PFSK-1 (cell line): ENCODE data around the gene COL6A3.

Experiments used
- FOXP2 ChIP-seq: optimal IDR thresholded peaks from 2 replicates; pipeline ENCODE3; 2011; ENCODE audit warnings: borderline replicate concordance, control low read depth, inconsistent platforms; ENCODE audit not compliant: insufficient read depth; ENCODE audit errors: extremely low read length, extremely low read depth
- POLR2AphosphoS5 ChIP-seq: IDR thresholded peaks from 2 replicates; pipeline ENCODE4 v1.6.1; 2012; ENCODE audit warnings: low read depth, mild to moderate bottlenecking, control low read depth, low read length, moderate library complexity
- SIN3A ChIP-seq: IDR thresholded peaks from 2 replicates; pipeline ENCODE4 v1.6.1; 2012; ENCODE audit warnings: mild to moderate bottlenecking, low read length, moderate library complexity, borderline replicate concordance; ENCODE audit not compliant: insufficient read depth
- TAF1 ChIP-seq: IDR thresholded peaks from 2 replicates; pipeline ENCODE4 v1.6.1; 2012; ENCODE audit warnings: low read length, control low read depth, borderline replicate concordance; ENCODE audit not compliant: insufficient read depth
- TF ChIP-seq, protein P1 (sequence below), 2 experiments: IDR thresholded peaks; 2 replicates each; pipeline versions ENCODE4 v1.6.1 to v1.8.0; 2011 to 2012; ENCODE audit warnings: low read depth in 2 of 2, low read length in 2 of 2, control low read depth in 1 of 2, inconsistent platforms in 1 of 2, mild to moderate bottlenecking in 1 of 2, moderate library complexity in 1 of 2; ENCODE audit not compliant: insufficient read depth in 1 of 2

DNA sequence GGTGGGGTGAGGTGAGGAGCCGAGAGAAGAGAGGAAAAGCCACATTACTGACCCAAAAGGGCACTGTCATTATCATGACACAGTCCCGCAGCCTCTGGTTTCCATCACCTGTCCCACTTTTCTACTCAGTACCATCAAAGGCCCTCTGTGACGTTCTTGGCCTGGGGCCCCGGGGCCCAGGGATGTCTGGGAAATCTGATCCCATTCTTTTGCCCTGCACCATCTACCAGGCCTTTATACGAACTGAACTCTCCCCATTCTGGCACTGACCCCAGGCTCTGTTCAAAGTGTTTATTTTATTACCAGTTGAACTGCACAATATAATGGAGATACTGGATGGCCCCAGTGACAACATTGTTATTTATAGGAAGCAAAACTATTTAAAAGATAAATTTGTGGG lies 89.1 kb downstream of the COL6A3 start:
- TF ChIP-seq FOXP2 (no peak), TAF1 (no peak), POLR2AphosphoS5 (no peak), SIN3A (no peak)
- TF ChIP-seq, protein P1, sequence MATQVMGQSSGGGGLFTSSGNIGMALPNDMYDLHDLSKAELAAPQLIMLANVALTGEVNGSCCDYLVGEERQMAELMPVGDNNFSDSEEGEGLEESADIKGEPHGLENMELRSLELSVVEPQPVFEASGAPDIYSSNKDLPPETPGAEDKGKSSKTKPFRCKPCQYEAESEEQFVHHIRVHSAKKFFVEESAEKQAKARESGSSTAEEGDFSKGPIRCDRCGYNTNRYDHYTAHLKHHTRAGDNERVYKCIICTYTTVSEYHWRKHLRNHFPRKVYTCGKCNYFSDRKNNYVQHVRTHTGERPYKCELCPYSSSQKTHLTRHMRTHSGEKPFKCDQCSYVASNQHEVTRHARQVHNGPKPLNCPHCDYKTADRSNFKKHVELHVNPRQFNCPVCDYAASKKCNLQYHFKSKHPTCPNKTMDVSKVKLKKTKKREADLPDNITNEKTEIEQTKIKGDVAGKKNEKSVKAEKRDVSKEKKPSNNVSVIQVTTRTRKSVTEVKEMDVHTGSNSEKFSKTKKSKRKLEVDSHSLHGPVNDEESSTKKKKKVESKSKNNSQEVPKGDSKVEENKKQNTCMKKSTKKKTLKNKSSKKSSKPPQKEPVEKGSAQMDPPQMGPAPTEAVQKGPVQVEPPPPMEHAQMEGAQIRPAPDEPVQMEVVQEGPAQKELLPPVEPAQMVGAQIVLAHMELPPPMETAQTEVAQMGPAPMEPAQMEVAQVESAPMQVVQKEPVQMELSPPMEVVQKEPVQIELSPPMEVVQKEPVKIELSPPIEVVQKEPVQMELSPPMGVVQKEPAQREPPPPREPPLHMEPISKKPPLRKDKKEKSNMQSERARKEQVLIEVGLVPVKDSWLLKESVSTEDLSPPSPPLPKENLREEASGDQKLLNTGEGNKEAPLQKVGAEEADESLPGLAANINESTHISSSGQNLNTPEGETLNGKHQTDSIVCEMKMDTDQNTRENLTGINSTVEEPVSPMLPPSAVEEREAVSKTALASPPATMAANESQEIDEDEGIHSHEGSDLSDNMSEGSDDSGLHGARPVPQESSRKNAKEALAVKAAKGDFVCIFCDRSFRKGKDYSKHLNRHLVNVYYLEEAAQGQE (IDR thresholded peaks at IDR 0.05; ENCODE audit: insufficient read depth in 1 of 2, low read depth in 2 of 2, low read length in 2 of 2), result no peak
